DMS53 (cell line): ENCODE measurements around the gene HOXD8.

Experiments
- DNase-seq: peaks from one replicate; lab custom pipeline; 2025; lab: John Stamatoyannopoulos, UW

Gene HOXD8

GRCh38 chr2:176128982-176129796, at the start of gene HOXD8:
HOXD8 (plus strand) TSS chr2:176129705; CDS start chr2:176130367, 662 bp downstream.
- peak; percentile 93 for DNase-seq

GRCh38 chr2:176079831-176080539, 49.5 kb upstream of the HOXD8 start:
- DNase-seq, result peak; percentile 92

- DNase-seq, result peak; percentile 87
Observed at GRCh38 chr2:176080540-176081375, 48.7 kb upstream of the HOXD8 start.

GRCh38 chr2:176081376-176081836, 48.1 kb upstream of the HOXD8 start:
- no peak for DNase-seq

- no peak for DNase-seq
Observed at GRCh38 chr2:176081837-176082524, 47.5 kb upstream of the HOXD8 start.

- DNase-seq, result no peak
Observed at GRCh38 chr2:176082525-176082823, 47.0 kb upstream of the HOXD8 start.

GRCh38 chr2:176082824-176083751, 46.4 kb upstream of the HOXD8 start:
- DNase-seq, result no peak

GRCh38 chr2:176083796-176084261, 45.7 kb upstream of the HOXD8 start, which contains the start of gene EVX2:
EVX2 (minus strand) TSS chr2:176083962; CDS start chr2:176083776, 186 bp downstream.
- no peak for DNase-seq

GRCh38 chr2:176084611-176085119, 44.8 kb upstream of the HOXD8 start:
- peak; percentile 64 for DNase-seq

GRCh38 chr2:176085120-176085788, 44.3 kb upstream of the HOXD8 start:
- DNase-seq, result peak; percentile 72

- peak; percentile 85 for DNase-seq
Observed at GRCh38 chr2:176085861-176086771, 43.4 kb upstream of the HOXD8 start.

GRCh38 chr2:176087330-176088047, 42.0 kb upstream of the HOXD8 start:
- no peak for DNase-seq

GRCh38 chr2:176088048-176088936, 41.2 kb upstream of the HOXD8 start:
- peak; percentile 84 for DNase-seq

GRCh38 chr2:176088937-176089842, 40.3 kb upstream of the HOXD8 start:
- no peak for DNase-seq

- no peak for DNase-seq
Observed at GRCh38 chr2:176089843-176090395, 39.6 kb upstream of the HOXD8 start.
